HG02571 (cell line): Measurements from ENCODE around the gene PAOX.
"Not testable (repeated sequence)": the region's sequence is repeated elsewhere in the genome, so short reads cannot be mapped to it uniquely, and the experiment has no call there.

Source experiments
- ATAC-seq: cut with Tn5 transposase; IDR thresholded peaks from one replicate; pipeline ENCODE4 v1.9.1; 2021; ENCODE audit warnings: mild to moderate bottlenecking, moderate library complexity; ENCODE audit not compliant: unreplicated experiment

PAOX gene

GRCh38 chr10:133362846-133363245 is 16.2 kb upstream of the PAOX start:
- ATAC-seq, result no peak

- no peak for ATAC-seq
Measured at GRCh38 chr10:133364645-133365431, 14.2 kb upstream of the PAOX start.

GRCh38 chr10:133365461-133366129 is 13.5 kb upstream of the PAOX start:
- no peak for ATAC-seq

GRCh38 chr10:133366130-133366478 is 13.0 kb upstream of the PAOX start:
- no peak for ATAC-seq

GRCh38 chr10:133366751-133367150 is 12.3 kb upstream of the PAOX start:
- ATAC-seq, result no peak

GRCh38 chr10:133367461-133367860 is 11.6 kb upstream of the PAOX start:
- ATAC-seq, result not testable (repeated sequence)

- ATAC-seq, result no peak
Measured at GRCh38 chr10:133368153-133368552, 10.9 kb upstream of the PAOX start.

GRCh38 chr10:133370030-133370786 is 8.9 kb upstream of the PAOX start:
- ATAC-seq, result no peak

- no peak for ATAC-seq
Measured at GRCh38 chr10:133372507-133372906, 6.6 kb upstream of the PAOX start.

GRCh38 chr10:133373174-133374090 is 5.6 kb upstream of the PAOX start, which contains the start of gene ECHS1:
Gene ECHS1, minus strand, starts transcription at chr10:133373354. Its CDS starts 21 bp downstream, at chr10:133373333.
- ATAC-seq, result peak; percentile 81

- ATAC-seq, result no peak
Measured at GRCh38 chr10:133375357-133376115, 3.5 kb upstream of the PAOX start.

- ATAC-seq, result not testable (repeated sequence)
Measured at GRCh38 chr10:133376183-133376582, 2.9 kb upstream of the PAOX start.

GRCh38 chr10:133377025-133377817 is 1.8 kb upstream of the PAOX start:
- ATAC-seq, result no peak

GRCh38 chr10:133377818-133378250 is 1.2 kb upstream of the PAOX start:
- no peak for ATAC-seq

- ATAC-seq, result peak; percentile 34
Measured at GRCh38 chr10:133378251-133379096, 588 bp upstream of the PAOX start.

- no peak for ATAC-seq
Measured at GRCh38 chr10:133379801-133380666, 972 bp downstream of the PAOX start.

GRCh38 chr10:133381036-133381435 is 2.0 kb downstream of the PAOX start:
- no peak for ATAC-seq
